ENCODE data around the gene DDX54. TPM values are rescaled to one million over a fixed set of nuclear protein-coding genes. Genes with fewer than 3 reads are reported as not detected.

DDX54 gene
- total RNA-seq, 1 experiment from 2014 or later, result 80.1 TPM

DNA sequence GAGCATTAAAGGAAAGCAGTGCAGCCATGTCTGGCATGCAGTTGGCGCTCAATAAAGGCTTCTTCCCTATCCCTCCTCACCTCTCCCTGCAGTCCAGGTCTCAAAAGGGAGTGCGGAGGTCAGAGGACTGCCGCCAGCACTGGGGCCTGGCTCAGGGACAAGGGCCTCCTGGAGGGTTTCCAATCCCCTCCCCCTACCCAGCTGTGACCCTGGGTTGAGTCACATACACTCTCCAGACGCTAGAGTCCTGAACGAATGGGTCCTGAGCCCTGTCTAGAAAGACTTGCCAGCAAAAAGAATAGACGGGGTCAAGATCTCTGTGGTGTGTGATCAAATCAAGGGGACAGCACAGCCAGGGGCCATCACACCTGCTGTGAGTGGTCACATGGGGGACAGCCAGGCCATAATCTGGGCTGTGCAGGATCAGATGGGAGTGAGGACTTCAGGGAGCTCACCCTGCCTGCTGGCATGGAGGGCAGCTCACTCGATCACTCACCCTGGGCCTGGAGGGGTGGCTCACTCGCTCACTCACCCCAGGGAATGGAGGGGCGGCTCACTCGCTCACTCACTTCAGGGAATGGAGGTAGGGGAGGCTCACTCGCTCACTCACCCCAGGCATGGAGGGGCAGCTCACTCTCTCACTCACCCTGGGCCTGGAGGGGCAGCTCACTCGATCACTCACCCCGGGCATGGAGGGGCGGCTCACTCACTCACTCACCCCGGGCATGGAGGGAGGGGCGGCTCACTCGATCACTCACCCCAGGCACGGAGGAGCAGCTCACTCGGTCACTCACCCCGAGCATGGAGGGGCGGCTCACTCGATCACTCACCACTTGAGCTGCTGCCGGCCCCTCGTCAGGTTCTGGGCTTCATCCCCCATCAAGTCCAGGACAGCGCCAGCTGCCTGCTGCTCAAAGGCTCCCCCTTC lies 22.9 kb downstream of the DDX54 start:
- TF ChIP-seq, protein P1, sequence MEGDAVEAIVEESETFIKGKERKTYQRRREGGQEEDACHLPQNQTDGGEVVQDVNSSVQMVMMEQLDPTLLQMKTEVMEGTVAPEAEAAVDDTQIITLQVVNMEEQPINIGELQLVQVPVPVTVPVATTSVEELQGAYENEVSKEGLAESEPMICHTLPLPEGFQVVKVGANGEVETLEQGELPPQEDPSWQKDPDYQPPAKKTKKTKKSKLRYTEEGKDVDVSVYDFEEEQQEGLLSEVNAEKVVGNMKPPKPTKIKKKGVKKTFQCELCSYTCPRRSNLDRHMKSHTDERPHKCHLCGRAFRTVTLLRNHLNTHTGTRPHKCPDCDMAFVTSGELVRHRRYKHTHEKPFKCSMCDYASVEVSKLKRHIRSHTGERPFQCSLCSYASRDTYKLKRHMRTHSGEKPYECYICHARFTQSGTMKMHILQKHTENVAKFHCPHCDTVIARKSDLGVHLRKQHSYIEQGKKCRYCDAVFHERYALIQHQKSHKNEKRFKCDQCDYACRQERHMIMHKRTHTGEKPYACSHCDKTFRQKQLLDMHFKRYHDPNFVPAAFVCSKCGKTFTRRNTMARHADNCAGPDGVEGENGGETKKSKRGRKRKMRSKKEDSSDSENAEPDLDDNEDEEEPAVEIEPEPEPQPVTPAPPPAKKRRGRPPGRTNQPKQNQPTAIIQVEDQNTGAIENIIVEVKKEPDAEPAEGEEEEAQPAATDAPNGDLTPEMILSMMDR (conservative IDR thresholded peaks at IDR 0.05), result no peak
- TF ChIP-seq EZH2 (IDR thresholded peaks at IDR 0.05; ENCODE audit: low read depth), result no peak
- no peak overlapping the region for H2AFZ ChIP-seq
- H3K4me3 ChIP-seq, result no peak overlapping the region
- intact Hi-C loops (cut with micrococcal nuclease; ENCODE audit: unreplicated experiment), result no loop called here
- no TSS peak for BruUV-seq (replicated peaks)
- peaks cover 12% of the 10 kb centered on the region; the same call in 1 of the 2 replicates for H3F3A ChIP-seq (ENCODE audit: insufficient read depth, low read depth)
- H3K9me2 ChIP-seq (ENCODE audit: insufficient read depth), result no peaks in the 10 kb centered on the region
- no peaks in the 10 kb centered on the region for H3K4me1 ChIP-seq (replicated peaks; ENCODE audit: insufficient read depth)
- POLR2A ChIA-PET (ENCODE audit: unreplicated experiment), result interaction anchor here (0.5 to 0.6 kb wide), 2 partner anchors 35 to 125 kb away, joined by 3 to 10 read pairs; no protein-coding TSS in a partner anchor
- H3K36me3 ChIP-seq (ENCODE audit: low read depth), result peaks cover 4% of the 10 kb centered on the region; the same call in 1 of the 2 replicates
- no peaks in the 10 kb centered on the region for H3K27me3 ChIP-seq (ENCODE audit: insufficient read depth, low read depth)
- DNase-seq, result peak in 1 of 2 experiments; percentile 8
- no peaks in the 10 kb centered on the region for H3K9me3 ChIP-seq (ENCODE audit: insufficient read depth, low read depth)
- H3K27ac ChIP-seq, result no peak overlapping the region
- H3K79me2 ChIP-seq (ENCODE audit: low read depth), result no peaks in the 10 kb centered on the region
- H3K4me2 ChIP-seq, result no peak overlapping the region
- CTCF ChIA-PET, result interaction anchor here (0.5 to 0.9 kb wide), 2 partner anchors 15 to 170 kb away, joined by 4 to 5 read pairs; no protein-coding TSS in a partner anchor
- H4K20me1 ChIP-seq (ENCODE audit: insufficient read depth), result peaks cover 13% of the 10 kb centered on the region

DNA sequence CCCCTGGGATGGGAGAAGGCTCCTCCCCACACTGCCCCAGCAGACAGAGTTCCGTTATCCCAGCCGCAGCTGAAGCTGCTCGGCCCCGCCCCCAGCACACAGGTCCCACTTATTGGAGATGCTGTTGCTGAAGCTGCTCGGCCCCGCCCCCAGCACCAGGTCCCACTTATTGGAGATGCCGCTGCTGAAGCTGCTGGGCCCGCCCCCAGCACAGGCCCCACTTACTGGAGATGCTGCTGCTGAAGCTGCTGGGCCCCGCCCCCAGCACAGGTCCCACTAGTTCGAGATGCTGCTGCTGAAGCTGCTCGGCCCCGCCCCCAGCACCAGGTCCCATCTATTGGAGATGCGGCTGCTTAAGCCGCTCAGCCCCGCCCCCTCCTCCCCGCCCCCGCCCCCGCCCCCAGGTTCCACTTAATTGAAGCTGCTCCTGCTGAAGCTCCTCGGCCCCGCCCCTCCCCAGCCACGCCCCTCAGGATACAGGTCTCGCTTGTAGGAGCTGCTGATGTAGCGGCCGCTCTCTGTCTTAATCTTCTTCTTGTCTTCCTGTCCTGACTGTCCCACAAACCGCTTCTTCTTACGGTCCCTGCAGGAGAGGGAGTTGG lies 23.8 kb downstream of the DDX54 start:
- peaks cover 13% of the 10 kb centered on the region for H4K20me1 ChIP-seq (ENCODE audit: insufficient read depth)
- H3K9me2 ChIP-seq (ENCODE audit: insufficient read depth), result no peaks in the 10 kb centered on the region
- no peaks in the 10 kb centered on the region for H3K79me2 ChIP-seq (ENCODE audit: low read depth)
- no peak overlapping the region for H3K4me2 ChIP-seq
- no peaks in the 10 kb centered on the region for H3K9me3 ChIP-seq (ENCODE audit: insufficient read depth, low read depth)
- no peaks in the 10 kb centered on the region for H3K4me1 ChIP-seq (replicated peaks; ENCODE audit: insufficient read depth)
- H3K36me3 ChIP-seq (ENCODE audit: low read depth), result peaks cover 4% of the 10 kb centered on the region; the same call in 1 of the 2 replicates
- H3K27ac ChIP-seq, result no peak overlapping the region
- no peak overlapping the region for H2AFZ ChIP-seq
- H3F3A ChIP-seq (ENCODE audit: insufficient read depth, low read depth), result peaks cover 20% of the 10 kb centered on the region; the same call in 1 of the 2 replicates
- DNase-seq, result peak in 1 of 2 experiments; percentile 44
- ChIA-PET CTCF (interaction anchor here (0.5 to 0.8 kb wide), 2 partner anchors 120 to 169 kb away, joined by 5 to 28 read pairs; no protein-coding TSS in a partner anchor), POLR2A (ENCODE audit: unreplicated experiment) (interaction anchor here (0.6 kb wide), 1 partner anchor 126 kb away, joined by 10 read pairs; no protein-coding TSS in a partner anchor)
- intact Hi-C loops (cut with micrococcal nuclease; ENCODE audit: unreplicated experiment), result no loop called here
- no peaks in the 10 kb centered on the region for H3K27me3 ChIP-seq (ENCODE audit: insufficient read depth, low read depth)
- TF ChIP-seq EZH2 (IDR thresholded peaks at IDR 0.05; ENCODE audit: low read depth), result no peak
- TF ChIP-seq, protein P1 (conservative IDR thresholded peaks at IDR 0.05), result no peak
- BruUV-seq (replicated peaks), result no TSS peak
- no peak overlapping the region for H3K4me3 ChIP-seq

DNA sequence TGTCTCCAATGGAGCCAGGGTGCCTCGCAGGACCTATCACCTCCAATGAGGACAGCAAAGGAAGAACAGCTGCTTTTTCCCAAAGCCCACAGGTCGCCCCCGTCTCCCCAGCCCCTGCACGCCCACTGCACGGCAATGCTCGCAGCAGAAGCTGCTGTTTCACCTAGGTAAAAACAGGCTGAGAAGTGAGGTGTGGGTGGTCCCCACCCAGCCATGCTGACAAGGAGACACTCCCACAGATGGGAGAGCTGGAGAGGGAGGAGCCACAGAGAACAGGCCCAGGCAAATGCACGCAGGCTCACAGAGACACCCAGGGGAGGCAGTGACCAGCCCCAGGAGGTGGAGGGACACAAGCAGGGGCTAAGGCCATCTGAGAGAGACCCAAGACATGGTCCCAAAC lies 25.3 kb downstream of the DDX54 start:
- no peak for DNase-seq
- H3K9me2 ChIP-seq (ENCODE audit: insufficient read depth), result no peaks in the 10 kb centered on the region
- H3K36me3 ChIP-seq (ENCODE audit: low read depth), result peaks cover 4% of the 10 kb centered on the region; the same call in 1 of the 2 replicates
- H3K4me2 ChIP-seq, result no peak overlapping the region
- H3K4me1 ChIP-seq (replicated peaks; ENCODE audit: insufficient read depth), result no peaks in the 10 kb centered on the region
- intact Hi-C loops (cut with micrococcal nuclease; ENCODE audit: unreplicated experiment), result loop anchor here (10.0 kb wide), 1 partner anchor 255 kb away; the partner anchor contains the start of gene OAS1
- ChIA-PET POLR2A (ENCODE audit: unreplicated experiment) (no interaction called here), CTCF (no interaction called here)
- H3K79me2 ChIP-seq (ENCODE audit: low read depth), result no peaks in the 10 kb centered on the region
- peaks cover 20% of the 10 kb centered on the region; the same call in 1 of the 2 replicates for H3F3A ChIP-seq (ENCODE audit: insufficient read depth, low read depth)
- H3K9me3 ChIP-seq (ENCODE audit: insufficient read depth, low read depth), result no peaks in the 10 kb centered on the region
- no peaks in the 10 kb centered on the region for H3K27me3 ChIP-seq (ENCODE audit: insufficient read depth, low read depth)
- peaks cover 13% of the 10 kb centered on the region for H4K20me1 ChIP-seq (ENCODE audit: insufficient read depth)
- H2AFZ ChIP-seq, result no peak overlapping the region
- no peak overlapping the region for H3K4me3 ChIP-seq
- no peak overlapping the region for H3K27ac ChIP-seq
- BruUV-seq (replicated peaks), result no TSS peak
- TF ChIP-seq, protein P1 (conservative IDR thresholded peaks at IDR 0.05), result no peak
- no peak for TF ChIP-seq EZH2 (IDR thresholded peaks at IDR 0.05; ENCODE audit: low read depth)

All from PC-9 (cell line).